ENCODE measurements around the gene COLEC11.

DNA sequence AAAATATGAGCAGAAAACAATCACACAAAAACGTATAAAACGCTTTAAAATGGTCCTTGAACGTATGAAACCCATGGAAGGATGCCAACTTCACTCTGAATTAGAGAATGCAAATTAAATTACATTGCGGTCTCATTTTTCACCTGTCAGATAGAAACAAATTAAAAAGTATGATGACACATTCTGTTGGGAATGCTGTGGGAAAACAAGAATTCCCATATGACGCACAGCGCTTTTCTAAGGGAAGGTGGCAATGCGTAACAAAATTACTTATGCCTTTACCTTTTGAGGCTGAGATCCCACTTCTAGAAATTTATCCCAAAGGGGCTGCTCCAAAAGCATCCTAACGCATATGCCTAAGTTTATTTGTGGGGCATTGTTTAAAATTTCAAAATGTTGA is 23.6 kb upstream of the COLEC11 start:
- TF ChIP-seq TOX (CRISPR knock-in tag; IDR thresholded peaks at IDR 0.05; ENCODE audit: borderline replicate concordance) (peak; percentile 42; the same call in 1 of the 2 replicates), PPARA (CRISPR knock-in tag; IDR thresholded peaks at IDR 0.05; ENCODE audit: borderline replicate concordance) (no peak), GLIS3 (CRISPR knock-in tag; IDR thresholded peaks at IDR 0.05) (no peak), TCF4 (CRISPR knock-in tag; IDR thresholded peaks at IDR 0.05; ENCODE audit: borderline replicate concordance) (no peak), ZFP3 (CRISPR knock-in tag; IDR thresholded peaks at IDR 0.05) (peak; percentile 85)
- TF ChIP-seq, protein P1, sequence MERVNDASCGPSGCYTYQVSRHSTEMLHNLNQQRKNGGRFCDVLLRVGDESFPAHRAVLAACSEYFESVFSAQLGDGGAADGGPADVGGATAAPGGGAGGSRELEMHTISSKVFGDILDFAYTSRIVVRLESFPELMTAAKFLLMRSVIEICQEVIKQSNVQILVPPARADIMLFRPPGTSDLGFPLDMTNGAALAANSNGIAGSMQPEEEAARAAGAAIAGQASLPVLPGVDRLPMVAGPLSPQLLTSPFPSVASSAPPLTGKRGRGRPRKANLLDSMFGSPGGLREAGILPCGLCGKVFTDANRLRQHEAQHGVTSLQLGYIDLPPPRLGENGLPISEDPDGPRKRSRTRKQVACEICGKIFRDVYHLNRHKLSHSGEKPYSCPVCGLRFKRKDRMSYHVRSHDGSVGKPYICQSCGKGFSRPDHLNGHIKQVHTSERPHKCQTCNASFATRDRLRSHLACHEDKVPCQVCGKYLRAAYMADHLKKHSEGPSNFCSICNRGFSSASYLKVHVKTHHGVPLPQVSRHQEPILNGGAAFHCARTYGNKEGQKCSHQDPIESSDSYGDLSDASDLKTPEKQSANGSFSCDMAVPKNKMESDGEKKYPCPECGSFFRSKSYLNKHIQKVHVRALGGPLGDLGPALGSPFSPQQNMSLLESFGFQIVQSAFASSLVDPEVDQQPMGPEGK (CRISPR knock-in tag; IDR thresholded peaks at IDR 0.05; ENCODE audit: borderline replicate concordance), result peak; percentile 94
